Measurements from ENCODE around the gene TSNAX. TPM values are rescaled to one million over a fixed set of nuclear protein-coding genes. Genes with fewer than 3 reads are reported as not detected.

Gene TSNAX
- total and polyA plus RNA-seq, 2 of the 4 experiments (the other 2 are of a cell fraction), result 19.6 to 60.6 TPM

- peaks cover 5% of the 10 kb centered on the region for H3K4me1 ChIP-seq (ENCODE audit: control insufficient read depth, insufficient read depth, low read length)
- H4K91ac ChIP-seq (ENCODE audit: insufficient read depth, low read depth, low read length), result no peak overlapping the region
- DNase-seq (no peak), ATAC-seq (ENCODE audit: low read depth) (no peak)
- H3K36me3 ChIP-seq (ENCODE audit: control insufficient read depth, insufficient read depth, low read length), result 0 out of 2 replicates have a peak, but pooled peaks cover 1% of the 10 kb centered on the region
- no peak overlapping the region for H4K5ac ChIP-seq (ENCODE audit: low read depth, low read length)
- H3K18ac ChIP-seq (ENCODE audit: low read depth, low read length), result no peak overlapping the region
- no peak overlapping the region for H3K27ac ChIP-seq (ENCODE audit: insufficient read depth, low read length)
- H3K56ac ChIP-seq (ENCODE audit: extremely low read depth, insufficient read depth, low read length), result no peak overlapping the region
- H2BK15ac ChIP-seq (ENCODE audit: low read depth, low read length), result no peak overlapping the region
- no peak overlapping the region for H4K8ac ChIP-seq (ENCODE audit: low read depth in 2 of 2, low read length in 2 of 2)
- no peak overlapping the region for H3K4me3 ChIP-seq (ENCODE audit: insufficient read depth, low read depth, low read length)
- no peak overlapping the region for H3K4ac ChIP-seq (ENCODE audit: low read depth, low read length)
- ChIA-PET CTCF (no interaction called here), POLR2A (ENCODE audit: unreplicated experiment) (no interaction called here)
- H2BK120ac ChIP-seq (ENCODE audit: low read depth, low read length), result no peak overlapping the region
- no peak overlapping the region for H2AK9ac ChIP-seq (replicated peaks; ENCODE audit: low read depth, low read length, poor library complexity)
- no peak overlapping the region for H3K23ac ChIP-seq (ENCODE audit: low read depth, low read length)
- H2AK5ac ChIP-seq (ENCODE audit: low read depth, low read length), result no peak overlapping the region
- TF ChIP-seq USF2 (IDR thresholded peaks at IDR 0.05; ENCODE audit: low read depth, low read length), result no peak
- TF ChIP-seq RCOR1 (IDR thresholded peaks at IDR 0.05; ENCODE audit: insufficient replicate concordance, low read length), result no peak
- TF ChIP-seq CHD1 (IDR thresholded peaks at IDR 0.05; ENCODE audit: low read depth, low read length), result no peak
- no peak for TF ChIP-seq BHLHE40 (IDR thresholded peaks at IDR 0.05; ENCODE audit: low read depth, low read length)
- no peak for TF ChIP-seq RFX5 (IDR thresholded peaks at IDR 0.05; ENCODE audit: low read depth, low read length)
- no peak for TF ChIP-seq MAFK (IDR thresholded peaks at IDR 0.05; ENCODE audit: low read depth, low read length)
- TF ChIP-seq, protein P1, sequence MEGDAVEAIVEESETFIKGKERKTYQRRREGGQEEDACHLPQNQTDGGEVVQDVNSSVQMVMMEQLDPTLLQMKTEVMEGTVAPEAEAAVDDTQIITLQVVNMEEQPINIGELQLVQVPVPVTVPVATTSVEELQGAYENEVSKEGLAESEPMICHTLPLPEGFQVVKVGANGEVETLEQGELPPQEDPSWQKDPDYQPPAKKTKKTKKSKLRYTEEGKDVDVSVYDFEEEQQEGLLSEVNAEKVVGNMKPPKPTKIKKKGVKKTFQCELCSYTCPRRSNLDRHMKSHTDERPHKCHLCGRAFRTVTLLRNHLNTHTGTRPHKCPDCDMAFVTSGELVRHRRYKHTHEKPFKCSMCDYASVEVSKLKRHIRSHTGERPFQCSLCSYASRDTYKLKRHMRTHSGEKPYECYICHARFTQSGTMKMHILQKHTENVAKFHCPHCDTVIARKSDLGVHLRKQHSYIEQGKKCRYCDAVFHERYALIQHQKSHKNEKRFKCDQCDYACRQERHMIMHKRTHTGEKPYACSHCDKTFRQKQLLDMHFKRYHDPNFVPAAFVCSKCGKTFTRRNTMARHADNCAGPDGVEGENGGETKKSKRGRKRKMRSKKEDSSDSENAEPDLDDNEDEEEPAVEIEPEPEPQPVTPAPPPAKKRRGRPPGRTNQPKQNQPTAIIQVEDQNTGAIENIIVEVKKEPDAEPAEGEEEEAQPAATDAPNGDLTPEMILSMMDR (conservative IDR thresholded peaks at IDR 0.05; ENCODE audit: low read depth, low read length), result no peak
- TF ChIP-seq, protein P2, sequence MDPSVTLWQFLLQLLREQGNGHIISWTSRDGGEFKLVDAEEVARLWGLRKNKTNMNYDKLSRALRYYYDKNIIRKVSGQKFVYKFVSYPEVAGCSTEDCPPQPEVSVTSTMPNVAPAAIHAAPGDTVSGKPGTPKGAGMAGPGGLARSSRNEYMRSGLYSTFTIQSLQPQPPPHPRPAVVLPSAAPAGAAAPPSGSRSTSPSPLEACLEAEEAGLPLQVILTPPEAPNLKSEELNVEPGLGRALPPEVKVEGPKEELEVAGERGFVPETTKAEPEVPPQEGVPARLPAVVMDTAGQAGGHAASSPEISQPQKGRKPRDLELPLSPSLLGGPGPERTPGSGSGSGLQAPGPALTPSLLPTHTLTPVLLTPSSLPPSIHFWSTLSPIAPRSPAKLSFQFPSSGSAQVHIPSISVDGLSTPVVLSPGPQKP (IDR thresholded peaks at IDR 0.05; ENCODE audit: borderline replicate concordance, low read depth, low read length), result no peak
- TF ChIP-seq MAZ (IDR thresholded peaks at IDR 0.05; ENCODE audit: borderline replicate concordance, low read depth, low read length), result no peak
- TF ChIP-seq POLR2A (IDR thresholded peaks at IDR 0.05; ENCODE audit: low read depth, low read length), result no peak
- no peak for TF ChIP-seq FOS (IDR thresholded peaks at IDR 0.05; ENCODE audit: low read depth, low read length)
- TF ChIP-seq RAD21 (IDR thresholded peaks at IDR 0.05; ENCODE audit: low read length), result no peak
- no peak for TF ChIP-seq NFE2L2 (IDR thresholded peaks at IDR 0.05; ENCODE audit: low read depth, low read length)
- TF ChIP-seq MXI1 (IDR thresholded peaks at IDR 0.05; ENCODE audit: borderline replicate concordance, low read depth, low read length), result no peak
- no peak for TF ChIP-seq CEBPB (IDR thresholded peaks at IDR 0.05; ENCODE audit: low read depth, low read length)
- no peak for TF ChIP-seq SMC3 (IDR thresholded peaks at IDR 0.05; ENCODE audit: low read depth, low read length)
- H3K4me2 ChIP-seq (ENCODE audit: low read depth, low read length), result no peak overlapping the region
- in situ Hi-C loops (cut with MboI; ENCODE audit: low sequenced_read_pairs) (no loop called here), intact Hi-C loops (cut with micrococcal nuclease) (no loop called here), dilution Hi-C loops (cut with HindIII; ENCODE audit: low sequenced_read_pairs, unreplicated experiment) (no loop called here)
- BruUV-seq (replicated peaks), result no TSS peak
- no peaks in the 10 kb centered on the region for H3K27me3 ChIP-seq (ENCODE audit: control insufficient read depth, insufficient read depth, low read length)
- peaks cover 17 to 37% of the 10 kb centered on the region in 2 experiments; a peak in 3 of 4 replicates for H3K79me1 ChIP-seq (ENCODE audit: low read depth in 1 of 2, low read length in 2 of 2)
- no CpG with 5 or more reads among the region's 2 CpGs for WGBS, 2 experiments (ENCODE audit: extremely low coverage in 2 of 2, insufficient read length in 1 of 2)
- no peak overlapping the region for H2AFZ ChIP-seq (replicated peaks; ENCODE audit: low read length, poor library complexity)
- peaks cover 15% of the 10 kb centered on the region for H4K20me1 ChIP-seq (ENCODE audit: insufficient read depth, low read length)
- H3K14ac ChIP-seq (replicated peaks; ENCODE audit: low read depth, low read length), result no peak overlapping the region
- peaks cover 4% of the 10 kb centered on the region; the same call in 1 of the 2 replicates for H3K9me1 ChIP-seq (ENCODE audit: insufficient read depth, low read length)
- H2BK5ac ChIP-seq (ENCODE audit: low read depth, low read length, poor library complexity, severe bottlenecking), result no peak overlapping the region
- no peaks in the 10 kb centered on the region for H3K9me3 ChIP-seq (ENCODE audit: control insufficient read depth, insufficient read depth, low read length)
- H3K9ac ChIP-seq (ENCODE audit: low read depth, low read length), result no peak overlapping the region
- no peak overlapping the region for H2BK20ac ChIP-seq (ENCODE audit: low read depth, low read length)
Measured at GRCh38 chr1:231553320-231553719, 24.9 kb downstream of the TSNAX start.

Data from IMR-90 (cell line).